Measurements from ENCODE around the gene TRRAP. TPM values are rescaled to one million over a fixed set of nuclear protein-coding genes. Genes with fewer than 3 reads are reported as not detected.

The TRRAP gene
- total and polyA plus RNA-seq, 2 experiments from 2014 or later, result 14.9 to 58.7 TPM

- peaks cover 19% of the 10 kb centered on the region; the same call in 1 of the 2 replicates for H4K20me1 ChIP-seq (replicated peaks; ENCODE audit: insufficient read depth)
- ATAC-seq, result no peak
Measured at GRCh38 chr7:98970016-98970615, 91.8 kb downstream of the TRRAP start.

More at GRCh38 chr7:98970016-98970615, 91.8 kb downstream of the TRRAP start:
- H3K27me3 Mint-ChIP-seq (ENCODE audit: insufficient read depth, low read depth, poor library complexity), result peaks cover 12% of the 10 kb centered on the region
- no peak overlapping the region for H3K27ac Mint-ChIP-seq
- no peaks in the 10 kb centered on the region for H3K4me1 Mint-ChIP-seq
- no peak for DNase-seq (ENCODE audit: low spot score)
- no peak overlapping the region for H2AFZ ChIP-seq
- no peaks in the 10 kb centered on the region for H3K4me1 ChIP-seq (ENCODE audit: insufficient read depth)
- no peak overlapping the region for H3K4me3 ChIP-seq
- H3K36me3 Mint-ChIP-seq (ENCODE audit: low read depth), result peaks cover 92% of the 10 kb centered on the region
- H3K4me2 ChIP-seq, result no peak overlapping the region
- H3K4me3 Mint-ChIP-seq, result no peak overlapping the region
- H3K9me3 Mint-ChIP-seq, result no peaks in the 10 kb centered on the region; the same call in 2 of the 3 replicates
- H3F3A ChIP-seq (replicated peaks; ENCODE audit: low read depth), result 0 out of 2 replicates have a peak, but pooled peaks cover 3% of the 10 kb centered on the region
- H3K27ac ChIP-seq (ENCODE audit: low read depth), result no peak overlapping the region
- no peaks in the 10 kb centered on the region for H3K9me2 ChIP-seq (ENCODE audit: insufficient read depth)
- peaks cover 43% of the 10 kb centered on the region for H3K36me3 ChIP-seq (ENCODE audit: insufficient read depth)
- no peaks in the 10 kb centered on the region for H3K79me2 ChIP-seq (replicated peaks; ENCODE audit: insufficient read depth)
- TF ChIP-seq ZNF114 (CRISPR knock-in tag; IDR thresholded peaks at IDR 0.05) (no peak), CREB1 (CRISPR knock-in tag; IDR thresholded peaks at IDR 0.05; ENCODE audit: low read depth) (no peak), EZH2 (IDR thresholded peaks at IDR 0.05; ENCODE audit: low read depth, unreplicated experiment) (no peak), REST (IDR thresholded peaks at IDR 0.05; ENCODE audit: unreplicated experiment) (no peak), ZNF331 (CRISPR knock-in tag; IDR thresholded peaks at IDR 0.05; ENCODE audit: low read depth) (no peak), NANOG (IDR thresholded peaks at IDR 0.05; ENCODE audit: borderline replicate concordance) (no peak), STAT1 (IDR thresholded peaks at IDR 0.05; ENCODE audit: unreplicated experiment) (no peak), EZH2phosphoT487 (IDR thresholded peaks at IDR 0.05; ENCODE audit: unreplicated experiment) (no peak), POLR2AphosphoS5 (IDR thresholded peaks at IDR 0.05; ENCODE audit: low read depth) (no peak), JUNB (IDR thresholded peaks at IDR 0.05; ENCODE audit: unreplicated experiment) (no peak), CTCF (conservative IDR thresholded peaks at IDR 0.05; ENCODE audit: low read depth in 2 of 2) (no peak)
- TF ChIP-seq, protein P1, sequence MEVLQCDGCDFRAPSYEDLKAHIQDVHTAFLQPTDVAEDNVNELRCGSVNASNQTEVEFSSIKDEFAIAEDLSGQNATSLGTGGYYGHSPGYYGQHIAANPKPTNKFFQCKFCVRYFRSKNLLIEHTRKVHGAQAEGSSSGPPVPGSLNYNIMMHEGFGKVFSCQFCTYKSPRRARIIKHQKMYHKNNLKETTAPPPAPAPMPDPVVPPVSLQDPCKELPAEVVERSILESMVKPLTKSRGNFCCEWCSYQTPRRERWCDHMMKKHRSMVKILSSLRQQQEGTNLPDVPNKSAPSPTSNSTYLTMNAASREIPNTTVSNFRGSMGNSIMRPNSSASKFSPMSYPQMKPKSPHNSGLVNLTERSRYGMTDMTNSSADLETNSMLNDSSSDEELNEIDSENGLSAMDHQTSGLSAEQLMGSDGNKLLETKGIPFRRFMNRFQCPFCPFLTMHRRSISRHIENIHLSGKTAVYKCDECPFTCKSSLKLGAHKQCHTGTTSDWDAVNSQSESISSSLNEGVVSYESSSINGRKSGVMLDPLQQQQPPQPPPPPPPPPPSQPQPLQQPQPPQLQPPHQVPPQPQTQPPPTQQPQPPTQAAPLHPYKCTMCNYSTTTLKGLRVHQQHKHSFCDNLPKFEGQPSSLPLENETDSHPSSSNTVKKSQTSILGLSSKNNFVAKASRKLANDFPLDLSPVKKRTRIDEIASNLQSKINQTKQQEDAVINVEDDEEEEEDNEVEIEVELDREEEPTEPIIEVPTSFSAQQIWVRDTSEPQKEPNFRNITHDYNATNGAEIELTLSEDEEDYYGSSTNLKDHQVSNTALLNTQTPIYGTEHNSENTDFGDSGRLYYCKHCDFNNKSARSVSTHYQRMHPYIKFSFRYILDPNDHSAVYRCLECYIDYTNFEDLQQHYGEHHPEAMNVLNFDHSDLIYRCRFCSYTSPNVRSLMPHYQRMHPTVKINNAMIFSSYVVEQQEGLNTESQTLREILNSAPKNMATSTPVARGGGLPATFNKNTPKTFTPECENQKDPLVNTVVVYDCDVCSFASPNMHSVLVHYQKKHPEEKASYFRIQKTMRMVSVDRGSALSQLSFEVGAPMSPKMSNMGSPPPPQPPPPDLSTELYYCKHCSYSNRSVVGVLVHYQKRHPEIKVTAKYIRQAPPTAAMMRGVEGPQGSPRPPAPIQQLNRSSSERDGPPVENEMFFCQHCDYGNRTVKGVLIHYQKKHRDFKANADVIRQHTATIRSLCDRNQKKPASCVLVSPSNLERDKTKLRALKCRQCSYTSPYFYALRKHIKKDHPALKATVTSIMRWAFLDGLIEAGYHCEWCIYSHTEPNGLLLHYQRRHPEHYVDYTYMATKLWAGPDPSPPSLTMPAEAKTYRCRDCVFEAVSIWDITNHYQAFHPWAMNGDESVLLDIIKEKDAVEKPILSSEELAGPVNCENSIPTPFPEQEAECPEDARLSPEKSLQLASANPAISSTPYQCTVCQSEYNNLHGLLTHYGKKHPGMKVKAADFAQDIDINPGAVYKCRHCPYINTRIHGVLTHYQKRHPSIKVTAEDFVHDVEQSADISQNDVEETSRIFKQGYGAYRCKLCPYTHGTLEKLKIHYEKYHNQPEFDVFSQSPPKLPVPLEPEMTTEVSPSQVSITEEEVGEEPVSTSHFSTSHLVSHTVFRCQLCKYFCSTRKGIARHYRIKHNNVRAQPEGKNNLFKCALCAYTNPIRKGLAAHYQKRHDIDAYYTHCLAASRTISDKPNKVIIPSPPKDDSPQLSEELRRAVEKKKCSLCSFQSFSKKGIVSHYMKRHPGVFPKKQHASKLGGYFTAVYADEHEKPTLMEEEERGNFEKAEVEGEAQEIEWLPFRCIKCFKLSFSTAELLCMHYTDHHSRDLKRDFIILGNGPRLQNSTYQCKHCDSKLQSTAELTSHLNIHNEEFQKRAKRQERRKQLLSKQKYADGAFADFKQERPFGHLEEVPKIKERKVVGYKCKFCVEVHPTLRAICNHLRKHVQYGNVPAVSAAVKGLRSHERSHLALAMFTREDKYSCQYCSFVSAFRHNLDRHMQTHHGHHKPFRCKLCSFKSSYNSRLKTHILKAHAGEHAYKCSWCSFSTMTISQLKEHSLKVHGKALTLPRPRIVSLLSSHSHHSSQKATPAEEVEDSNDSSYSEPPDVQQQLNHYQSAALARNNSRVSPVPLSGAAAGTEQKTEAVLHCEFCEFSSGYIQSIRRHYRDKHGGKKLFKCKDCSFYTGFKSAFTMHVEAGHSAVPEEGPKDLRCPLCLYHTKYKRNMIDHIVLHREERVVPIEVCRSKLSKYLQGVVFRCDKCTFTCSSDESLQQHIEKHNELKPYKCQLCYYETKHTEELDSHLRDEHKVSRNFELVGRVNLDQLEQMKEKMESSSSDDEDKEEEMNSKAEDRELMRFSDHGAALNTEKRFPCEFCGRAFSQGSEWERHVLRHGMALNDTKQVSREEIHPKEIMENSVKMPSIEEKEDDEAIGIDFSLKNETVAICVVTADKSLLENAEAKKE (CRISPR knock-in tag; IDR thresholded peaks at IDR 0.05), result no peak
- TF ChIP-seq, protein P2, sequence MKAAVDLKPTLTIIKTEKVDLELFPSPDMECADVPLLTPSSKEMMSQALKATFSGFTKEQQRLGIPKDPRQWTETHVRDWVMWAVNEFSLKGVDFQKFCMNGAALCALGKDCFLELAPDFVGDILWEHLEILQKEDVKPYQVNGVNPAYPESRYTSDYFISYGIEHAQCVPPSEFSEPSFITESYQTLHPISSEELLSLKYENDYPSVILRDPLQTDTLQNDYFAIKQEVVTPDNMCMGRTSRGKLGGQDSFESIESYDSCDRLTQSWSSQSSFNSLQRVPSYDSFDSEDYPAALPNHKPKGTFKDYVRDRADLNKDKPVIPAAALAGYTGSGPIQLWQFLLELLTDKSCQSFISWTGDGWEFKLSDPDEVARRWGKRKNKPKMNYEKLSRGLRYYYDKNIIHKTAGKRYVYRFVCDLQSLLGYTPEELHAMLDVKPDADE (IDR thresholded peaks at IDR 0.05), result no peak
- H3K27me3 ChIP-seq (ENCODE audit: insufficient read depth), result no peaks in the 10 kb centered on the region

Data from GM23338 (cell line).